Measurements from ENCODE around the gene MOB3B. TPM values are rescaled to one million over a fixed set of nuclear protein-coding genes. Genes with fewer than 3 reads are reported as not detected.
"Not testable (repeated sequence)": the region's sequence is repeated elsewhere in the genome, so short reads cannot be mapped to it uniquely, and the experiment has no call there.

The MOB3B gene
- total RNA-seq, 2 experiments from 2014 or later = 1.3 TPM

GRCh38 chr9:27425827-27426510, 103.6 kb downstream of the MOB3B start:
- no peaks in the 10 kb centered on the region for H3K4me1 Mint-ChIP-seq
- no peak overlapping the region for H3K4me3 Mint-ChIP-seq
- H3K27ac Mint-ChIP-seq = no peak overlapping the region
- no peaks in the 10 kb centered on the region for H3K9me3 Mint-ChIP-seq
- no peaks in the 10 kb centered on the region for H3K27me3 Mint-ChIP-seq
- H3K36me3 Mint-ChIP-seq = no peaks in the 10 kb centered on the region
- DNase-seq = no peak

- H3K9me3 Mint-ChIP-seq = no peaks in the 10 kb centered on the region
- H3K4me3 Mint-ChIP-seq = no peak overlapping the region
- DNase-seq = no peak
- H3K4me1 Mint-ChIP-seq = no peaks in the 10 kb centered on the region
- H3K27me3 Mint-ChIP-seq = no peaks in the 10 kb centered on the region
- H3K27ac Mint-ChIP-seq = no peak overlapping the region
- no peaks in the 10 kb centered on the region for H3K36me3 Mint-ChIP-seq
Measured at GRCh38 chr9:27423915-27424710, 105.5 kb downstream of the MOB3B start.

GRCh38 chr9:27422279-27422834, 107.3 kb downstream of the MOB3B start:
- Mint-ChIP-seq H3K27me3 (no peaks in the 10 kb centered on the region), H3K9me3 (no peaks in the 10 kb centered on the region), H3K36me3 (no peaks in the 10 kb centered on the region), H3K27ac (no peak overlapping the region), H3K4me1 (no peaks in the 10 kb centered on the region), H3K4me3 (no peak overlapping the region)
- DNase-seq = no peak

- DNase-seq = no peak
- no peak overlapping the region for H3K4me3 Mint-ChIP-seq
- no peaks in the 10 kb centered on the region for H3K4me1 Mint-ChIP-seq
- no peaks in the 10 kb centered on the region for H3K27me3 Mint-ChIP-seq
- no peak overlapping the region for H3K27ac Mint-ChIP-seq
- H3K36me3 Mint-ChIP-seq = no peaks in the 10 kb centered on the region
- H3K9me3 Mint-ChIP-seq = no peaks in the 10 kb centered on the region
Measured at GRCh38 chr9:27421577-27421976, 108.0 kb downstream of the MOB3B start.

- DNase-seq, H3K36me3 Mint-ChIP-seq, H3K27me3 Mint-ChIP-seq, H3K4me3 Mint-ChIP-seq, H3K27ac Mint-ChIP-seq, H3K9me3 Mint-ChIP-seq, H3K4me1 Mint-ChIP-seq: not testable (repeated sequence)
Measured at GRCh38 chr9:27419558-27419957, 110.1 kb downstream of the MOB3B start.

GRCh38 chr9:27414220-27414761, 115.3 kb downstream of the MOB3B start:
- Mint-ChIP-seq H3K4me3 (no peak overlapping the region), H3K9me3 (no peaks in the 10 kb centered on the region), H3K27ac (no peak overlapping the region), H3K27me3 (no peaks in the 10 kb centered on the region), H3K36me3 (no peaks in the 10 kb centered on the region), H3K4me1 (no peaks in the 10 kb centered on the region)
- no peak for DNase-seq

- H3K9me3 Mint-ChIP-seq = no peaks in the 10 kb centered on the region
- peaks cover under 1% of the 10 kb centered on the region for H3K36me3 Mint-ChIP-seq
- no peak overlapping the region for H3K27ac Mint-ChIP-seq
- no peak for DNase-seq
- no peaks in the 10 kb centered on the region for H3K27me3 Mint-ChIP-seq
- H3K4me3 Mint-ChIP-seq = no peak overlapping the region
- H3K4me1 Mint-ChIP-seq = no peaks in the 10 kb centered on the region
Measured at GRCh38 chr9:27413511-27414219, 115.9 kb downstream of the MOB3B start.

- no peaks in the 10 kb centered on the region for H3K27me3 Mint-ChIP-seq
- peaks cover 1% of the 10 kb centered on the region for H3K36me3 Mint-ChIP-seq
- H3K9me3 Mint-ChIP-seq = no peaks in the 10 kb centered on the region
- no peak for DNase-seq
- no peaks in the 10 kb centered on the region for H3K4me1 Mint-ChIP-seq
- H3K4me3 Mint-ChIP-seq = no peak overlapping the region
- no peak overlapping the region for H3K27ac Mint-ChIP-seq
Measured at GRCh38 chr9:27412963-27413362, 116.7 kb downstream of the MOB3B start.

- Mint-ChIP-seq H3K9me3 (no peaks in the 10 kb centered on the region), H3K4me1 (no peaks in the 10 kb centered on the region), H3K4me3 (no peak overlapping the region), H3K27me3 (no peaks in the 10 kb centered on the region), H3K27ac (no peak overlapping the region), H3K36me3 (peaks cover 1% of the 10 kb centered on the region)
- no peak for DNase-seq
Measured at GRCh38 chr9:27412081-27412480, 117.5 kb downstream of the MOB3B start.

- H3K4me1 Mint-ChIP-seq = no peaks in the 10 kb centered on the region
Measured at GRCh38 chr9:27408482-27408881, 121.1 kb downstream of the MOB3B start.

GRCh38 chr9:27408001-27408400, 121.6 kb downstream of the MOB3B start:
- no peaks in the 10 kb centered on the region for H3K4me1 Mint-ChIP-seq
- no peaks in the 10 kb centered on the region for H3K9me3 Mint-ChIP-seq
- DNase-seq = no peak
- H3K27me3 Mint-ChIP-seq = no peaks in the 10 kb centered on the region
- H3K27ac Mint-ChIP-seq = no peak overlapping the region
- H3K36me3 Mint-ChIP-seq = peaks cover 1% of the 10 kb centered on the region
- no peak overlapping the region for H3K4me3 Mint-ChIP-seq

More at GRCh38 chr9:27408482-27408881, 121.1 kb downstream of the MOB3B start:
- Mint-ChIP-seq H3K27ac (no peak overlapping the region), H3K27me3 (no peaks in the 10 kb centered on the region), H3K9me3 (no peaks in the 10 kb centered on the region), H3K4me3 (no peak overlapping the region), H3K36me3 (peaks cover 1% of the 10 kb centered on the region)
- no peak for DNase-seq

GRCh38 chr9:27407491-27407890, 122.1 kb downstream of the MOB3B start:
- Mint-ChIP-seq H3K27me3 (no peaks in the 10 kb centered on the region), H3K27ac (no peak overlapping the region), H3K4me1 (no peaks in the 10 kb centered on the region), H3K36me3 (peaks cover 1% of the 10 kb centered on the region), H3K9me3 (no peaks in the 10 kb centered on the region), H3K4me3 (no peak overlapping the region)
- DNase-seq = no peak

GRCh38 chr9:27404661-27405060, 125.0 kb downstream of the MOB3B start:
- Mint-ChIP-seq H3K9me3 (no peaks in the 10 kb centered on the region), H3K4me1 (no peaks in the 10 kb centered on the region), H3K27me3 (no peaks in the 10 kb centered on the region), H3K36me3 (peaks cover 1% of the 10 kb centered on the region), H3K4me3 (no peak overlapping the region), H3K27ac (no peak overlapping the region)
- no peak for DNase-seq

- H3K27ac Mint-ChIP-seq = no peak overlapping the region
- no peaks in the 10 kb centered on the region for H3K9me3 Mint-ChIP-seq
- no peaks in the 10 kb centered on the region for H3K27me3 Mint-ChIP-seq
- no peaks in the 10 kb centered on the region for H3K4me1 Mint-ChIP-seq
- H3K36me3 Mint-ChIP-seq = no peaks in the 10 kb centered on the region
- no peak for DNase-seq
- no peak overlapping the region for H3K4me3 Mint-ChIP-seq
Measured at GRCh38 chr9:27402626-27403025, 127.0 kb downstream of the MOB3B start.

GRCh38 chr9:27400334-27400880, 129.2 kb downstream of the MOB3B start:
- Mint-ChIP-seq H3K27me3 (no peaks in the 10 kb centered on the region), H3K27ac (no peak overlapping the region), H3K4me1 (no peaks in the 10 kb centered on the region), H3K9me3 (no peaks in the 10 kb centered on the region), H3K36me3 (no peaks in the 10 kb centered on the region), H3K4me3 (no peak overlapping the region)
- DNase-seq = no peak

Data from activated naive CD8-positive, alpha-beta T cell treated with anti-CD3 and anti-CD28 coated beads for 36 hours (primary cell).